Vagina (tissue), 2 donors: ENCODE data around the gene SEBOX. TPM values are rescaled to one million over a fixed set of nuclear protein-coding genes. Genes with fewer than 3 reads are reported as not detected.
A peak's percentile ranks its signal among the peaks of the same experiment; 100 is the strongest.

Source experiments
- DNase-seq, 2 donors: peaks; one replicate each; pipeline ENCODE4 v3.0.0-alpha.2; 2017; ENCODE audit errors: extremely low spot score in 2 of 2
- H3K27ac ChIP-seq: fragments of 200-600 bp; sonication (generic); one replicate; pipeline ENCODE4 v1.5.1; 2019
- H3K27me3 ChIP-seq: fragments of 200-600 bp; sonication (generic); one replicate; pipeline ENCODE4 v1.5.1; 2019
- H3K36me3 ChIP-seq, 2 donors: fragments of 200-600 bp; sonication (generic); one replicate each; pipeline ENCODE4 v1.5.1; 2017 to 2019
- H3K4me1 ChIP-seq: fragments of 200-600 bp; sonication (generic); one replicate; pipeline ENCODE4 v1.5.1; 2019
- H3K4me3 ChIP-seq, 2 donors: fragments of 200-600 bp; sonication (generic); 1 replicate in 1 of 2; 2 replicates in 1 of 2; pipeline ENCODE4 v1.5.1; 2016 to 2019
- H3K9me3 ChIP-seq: fragments of 200-600 bp; sonication (generic); one replicate; pipeline ENCODE4 v1.5.1; 2019
- CTCF ChIP-seq, 3 experiments: fragments of 450-650 bp in 2 of 3; fragments of 200-600 bp in 1 of 3; sonication (generic) in 1 of 3; IDR thresholded peaks; one replicate each; pipeline ENCODE4 v1.5.1; 2017 to 2019; ENCODE audit warnings: antibody characterized with exemption in 3 of 3, mild to moderate bottlenecking in 2 of 3, moderate library complexity in 2 of 3
- POLR2A ChIP-seq, 2 donors: fragments of 450-650 bp; IDR thresholded peaks; one replicate each; pipeline ENCODE4 v1.6.1; 2017; ENCODE audit warnings: antibody characterized with exemption in 2 of 2, mild to moderate bottlenecking in 2 of 2, moderate library complexity in 2 of 2
- POLR2AphosphoS5 ChIP-seq, 2 donors: sonication (generic); formaldehyde crosslinking; IDR thresholded peaks; one replicate each; pipeline ENCODE4 v1.9.0; 2017; ENCODE audit warnings: antibody characterized with exemption in 2 of 2, mild to moderate bottlenecking in 2 of 2, low read depth in 1 of 2; ENCODE audit not compliant: insufficient read depth in 1 of 2
- intact Hi-C: fragments of 100-400 bp; cut with DNase I; formaldehyde crosslinking; loops from one replicate; pipeline ENCODE4 v1.15.1; 2023
- total RNA-seq: library from RNA; depleted of rRNA; stranded (reverse); fragments of >200 nt; gene quantifications from one replicate; pipeline ENCODE4 v1.2.3, GENCODE V29; 2016

SEBOX gene
- total RNA-seq, 1 donor from 2014 or later: not detected

GRCh38 chr17:28407130-28407973 is 42.4 kb upstream of the SEBOX start:
- Histone ChIP-seq H3K9me3 (no peaks in the 10 kb centered on the region), H3K27ac (no peak overlapping the region), H3K4me3 (no peak overlapping the region), H3K36me3 (no peaks in the 10 kb centered on the region), H3K27me3 (no peaks in the 10 kb centered on the region), H3K4me1 (peaks cover 21% of the 10 kb centered on the region)
- no peak for TF ChIP-seq POLR2AphosphoS5 (IDR thresholded peaks at IDR 0.05; ENCODE audit: insufficient read depth in 1 of 2, low read depth in 1 of 2)
- no peak for TF ChIP-seq CTCF (IDR thresholded peaks at IDR 0.05)
- TF ChIP-seq POLR2A (IDR thresholded peaks at IDR 0.05): no peak
- intact Hi-C loops: no loop called here
- DNase-seq: no peak

DNA sequence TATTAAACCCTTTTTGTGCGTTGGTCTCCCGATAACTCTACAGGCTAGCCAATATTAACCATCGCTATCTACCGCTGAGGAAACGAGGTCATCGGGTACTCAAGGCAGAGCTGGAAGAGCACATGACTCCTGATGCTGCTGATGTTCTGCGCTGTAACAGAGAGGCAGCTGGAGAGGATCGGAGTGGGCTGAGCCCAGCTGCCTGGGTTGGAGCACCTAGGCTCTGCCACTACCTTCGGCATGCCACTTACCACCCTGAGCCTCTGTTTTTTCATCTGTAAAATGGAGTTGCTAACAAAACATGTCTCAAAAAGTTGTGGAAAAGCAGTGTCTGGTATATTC is 41.4 kb upstream of the SEBOX start:
- H3K27ac ChIP-seq: no peak overlapping the region
- peak overlapping the region; percentile 79 to 81 for H3K4me3 ChIP-seq
- no peaks in the 10 kb centered on the region for H3K36me3 ChIP-seq
- no peak for TF ChIP-seq POLR2A (IDR thresholded peaks at IDR 0.05)
- intact Hi-C loops: no loop called here
- no peaks in the 10 kb centered on the region for H3K9me3 ChIP-seq
- H3K27me3 ChIP-seq: no peaks in the 10 kb centered on the region
- no peak for DNase-seq
- H3K4me1 ChIP-seq: peaks cover 21% of the 10 kb centered on the region

DNA sequence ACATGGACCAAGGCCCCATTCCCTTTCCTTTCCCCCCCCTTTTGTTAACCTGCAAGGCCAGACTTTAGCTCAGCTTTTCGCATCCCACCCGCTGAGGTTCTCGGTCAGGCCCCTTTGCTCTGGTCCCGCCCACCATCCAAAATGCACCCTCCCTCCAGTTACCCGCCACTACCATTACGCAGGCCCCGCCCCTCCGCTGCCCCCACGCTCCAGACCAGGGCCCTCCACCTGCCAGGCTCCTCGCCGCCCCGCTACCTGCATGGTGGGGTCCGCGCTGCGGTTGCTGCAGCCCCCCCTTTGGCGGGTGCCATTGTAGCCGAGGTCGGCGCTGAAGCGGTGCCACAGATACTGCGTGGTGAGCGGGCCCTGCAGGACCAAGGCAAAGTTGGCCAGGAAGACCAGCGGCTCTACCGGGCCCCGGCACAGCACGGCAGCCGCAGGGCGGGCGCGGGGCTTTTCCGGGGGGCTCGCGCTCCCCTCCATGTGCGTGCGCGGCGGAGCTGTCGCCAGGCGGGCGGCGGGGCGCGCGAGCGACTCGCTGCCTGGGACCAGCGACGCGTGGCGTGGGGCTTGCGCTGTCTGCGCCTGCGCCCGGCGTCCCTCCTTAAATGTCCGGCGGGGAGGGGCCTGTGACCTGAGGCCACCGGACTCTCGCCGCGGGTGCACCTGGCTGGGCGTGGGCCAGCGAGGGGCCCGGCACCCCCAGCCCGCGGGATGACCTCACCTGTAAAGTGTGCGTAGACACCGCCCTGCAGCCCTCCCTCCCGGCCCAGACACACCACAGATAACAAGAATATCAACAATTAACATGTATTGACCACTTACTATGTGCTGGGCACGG is 40.9 kb upstream of the SEBOX start, which contains the start of gene SLC46A1:
Gene SLC46A1, minus strand, starts transcription at position 581 of the 841 bp plus-strand sequence. Its CDS starts 98 bp downstream, at position 483.
- Histone ChIP-seq H3K36me3 (no peaks in the 10 kb centered on the region), H3K4me3 (peak within 1 kb of the TSS; percentile 79 to 81), H3K4me1 (peaks cover 21% of the 10 kb centered on the region), H3K27ac (no peak within 1 kb of the TSS), H3K27me3 (no peaks in the 10 kb centered on the region), H3K9me3 (no peaks in the 10 kb centered on the region)
- intact Hi-C loops: no loop called here
- no peak for DNase-seq
- TF ChIP-seq POLR2AphosphoS5 (IDR thresholded peaks at IDR 0.05; ENCODE audit: insufficient read depth in 1 of 2, low read depth in 1 of 2) (peak in 1 of 2 donors; percentile 39), POLR2A (IDR thresholded peaks at IDR 0.05) (no peak)

- no peaks in the 10 kb centered on the region for H3K9me3 ChIP-seq
- H3K36me3 ChIP-seq: no peaks in the 10 kb centered on the region
- no peak overlapping the region for H3K27ac ChIP-seq
- DNase-seq: no peak
- no peak for TF ChIP-seq CTCF (IDR thresholded peaks at IDR 0.05)
- no peak for TF ChIP-seq POLR2A (IDR thresholded peaks at IDR 0.05)
- no peak for TF ChIP-seq POLR2AphosphoS5 (IDR thresholded peaks at IDR 0.05; ENCODE audit: insufficient read depth in 1 of 2, low read depth in 1 of 2)
- H3K4me3 ChIP-seq: peak overlapping the region; percentile 79 to 81
- intact Hi-C loops: no loop called here
- H3K4me1 ChIP-seq: peaks cover 21% of the 10 kb centered on the region
- no peaks in the 10 kb centered on the region for H3K27me3 ChIP-seq
These were observed 40.0 kb upstream of the SEBOX start for GRCh38 chr17:28404812-28405570.

DNA sequence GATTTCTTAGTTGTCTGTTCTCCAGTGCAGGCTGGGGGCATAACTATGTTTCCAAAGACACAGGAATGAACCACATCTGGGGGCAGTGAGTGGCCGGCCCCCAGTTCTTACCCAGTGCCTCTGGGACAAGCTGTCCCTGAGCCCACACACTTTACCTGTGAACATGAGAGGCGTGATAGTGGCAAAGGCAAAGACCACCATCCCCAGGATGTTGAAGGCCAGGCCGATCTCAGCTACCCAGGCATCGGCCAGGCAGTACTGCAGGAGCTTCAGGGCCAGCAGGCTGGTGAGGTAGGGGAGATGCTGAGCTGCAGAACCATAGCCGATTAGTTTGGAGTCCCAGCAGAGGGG is 39.4 kb upstream of the SEBOX start:
- Histone ChIP-seq H3K9me3 (no peaks in the 10 kb centered on the region), H3K27ac (no peak overlapping the region), H3K4me1 (peaks cover 21% of the 10 kb centered on the region), H3K4me3 (no peak overlapping the region), H3K27me3 (no peaks in the 10 kb centered on the region), H3K36me3 (no peaks in the 10 kb centered on the region)
- no peak for TF ChIP-seq POLR2AphosphoS5 (IDR thresholded peaks at IDR 0.05; ENCODE audit: insufficient read depth in 1 of 2, low read depth in 1 of 2)
- no peak for TF ChIP-seq CTCF (IDR thresholded peaks at IDR 0.05)
- TF ChIP-seq POLR2A (IDR thresholded peaks at IDR 0.05): no peak
- intact Hi-C loops: no loop called here
- DNase-seq: no peak
